SK-N-MC (cell line): ENCODE data around the gene KRTAP20-2.

Source experiments
- EZH2 ChIP-seq: fragments of 200-600 bp; sonication (generic); IDR thresholded peaks from one replicate; pipeline ENCODE4 v1.6.1; 2017; ENCODE audit warnings: antibody characterized with exemption
- FOXP2 ChIP-seq: optimal IDR thresholded peaks from 2 replicates; pipeline ENCODE3; 2011; ENCODE audit warnings: mild to moderate bottlenecking, moderate library complexity; ENCODE audit not compliant: insufficient read depth; ENCODE audit errors: extremely low read length, control extremely low read depth
- POLR2AphosphoS5 ChIP-seq: IDR thresholded peaks from 2 replicates; pipeline ENCODE4 v1.6.1; 2012; ENCODE audit warnings: mild to moderate bottlenecking, low read depth, low read length, borderline replicate concordance

GRCh38 chr21:30652891-30653290, 17.9 kb downstream of the KRTAP20-2 start:
- TF ChIP-seq POLR2AphosphoS5 (no peak), EZH2 (no peak), FOXP2 (no peak)
